HCT116 (cell line): ENCODE measurements around the gene SCGB1C2. TPM values are rescaled to one million over a fixed set of nuclear protein-coding genes. Genes with fewer than 3 reads are reported as not detected.

Experiments
- ATAC-seq: fragments of 200-7000 bp; cut with Tn5 transposase; 2 replicates; pipeline ENCODE4 v1.9.1; 2020; ENCODE audit warnings: mild to moderate bottlenecking, moderate library complexity
- BruUV-seq: library from RNA; stranded (reverse); fragments of 400-500 nt; replicated peaks from 2 replicates; lab custom pipeline; 2021; lab: Mats Ljungman, UMichigan
- CTCF ChIA-PET: fragments of 300-600 bp; sonication (Branson Sonifier 250); formaldehyde crosslinking; loops from one replicate; lab custom pipeline; 2021; ENCODE audit warnings: antibody characterized with exemption; lab: Charles Lee
- POLR2A ChIA-PET: fragments of 300-600, 350-600 bp; sonication (Branson Sonifier 250); formaldehyde crosslinking; loops from one replicate; lab custom pipeline; 2021; ENCODE audit warnings: antibody characterized with exemption; lab: Charles Lee
- RAD21 ChIA-PET, 2 experiments: fragments of 300-600 bp; sonication (Branson Sonifier 250); formaldehyde crosslinking; loops; one replicate each; lab custom pipeline; 2023; ENCODE audit warnings: low total read pairs in 2 of 2; ENCODE audit not compliant: uncharacterized antibody in 2 of 2, unreplicated experiment in 2 of 2, low non-redundant PET in 1 of 2; lab: Charles Lee
- DNase-seq: peaks from one replicate; pipeline ENCODE4 v3.0.0-alpha.2; 2010; ENCODE audit warnings: low read depth, low spot score
- H2AFZ ChIP-seq: fragments of 200-600 bp; shearing (Covaris generic), sonication (generic); 2 replicates; pipeline ENCODE4 v1.6.1; 2017; ENCODE audit warnings: low read depth, mixed run types, mixed read lengths, antibody characterized with exemption, low read length; ENCODE audit not compliant: poor library complexity, severe bottlenecking
- H3K27ac ChIP-seq: 2 replicates; pipeline ENCODE4 v1.5.1; 2012; ENCODE audit warnings: low read depth, low read length
- H3K27me3 ChIP-seq: fragments of 200-600 bp; sonication (generic); 2 replicates; pipeline ENCODE4 v1.6.1; 2016; ENCODE audit warnings: mixed run types, low read length, mixed read lengths; ENCODE audit not compliant: insufficient read depth
- H3K36me3 ChIP-seq, 2 experiments: fragments of 200-500 bp in 1 of 2; fragments of 200-600 bp in 1 of 2; sonication (Bioruptor generic) in 1 of 2; sonication (generic) in 1 of 2; 2 replicates each; pipeline versions ENCODE4 v1.5.1 to v1.6.1; 2014 to 2016; ENCODE audit warnings: low read length in 2 of 2, inconsistent platforms in 1 of 2, mixed read lengths in 1 of 2, mixed run types in 1 of 2; ENCODE audit not compliant: insufficient read depth in 2 of 2, control insufficient read depth in 1 of 2
- H3K4me1 ChIP-seq, 2 experiments: fragments of 200-600 bp in 1 of 2; sonication (generic) in 1 of 2; 2 replicates each; pipeline versions ENCODE4 v1.5.1 to v1.6.1; 2012 to 2017; ENCODE audit warnings: low read length in 2 of 2, inconsistent platforms in 1 of 2, mild to moderate bottlenecking in 1 of 2, mixed read lengths in 1 of 2, mixed run types in 1 of 2, moderate library complexity in 1 of 2; ENCODE audit not compliant: insufficient read depth in 2 of 2, control insufficient read depth in 1 of 2
- H3K4me2 ChIP-seq: fragments of 200-600 bp; sonication (generic); 2 replicates; pipeline ENCODE4 v1.6.1; 2017; ENCODE audit warnings: mixed run types, low read length, mixed read lengths
- H3K4me3 ChIP-seq, 2 experiments: fragments of 200-600 bp in 1 of 2; sonication (generic) in 1 of 2; replicated peaks in 1 of 2; 2 replicates each; pipeline ENCODE4 v1.5.1; 2011 to 2016; ENCODE audit warnings: low read length in 2 of 2, control low read depth in 1 of 2, low read depth in 1 of 2, mild to moderate bottlenecking in 1 of 2, mixed read lengths in 1 of 2, mixed run types in 1 of 2
- H3K79me2 ChIP-seq: fragments of 200-600 bp; sonication (generic); 2 replicates; pipeline ENCODE4 v1.6.1; 2017; ENCODE audit warnings: mild to moderate bottlenecking, mixed run types, low read length, moderate library complexity, mixed read lengths; ENCODE audit not compliant: insufficient read depth
- H3K9ac ChIP-seq: fragments of 200-600 bp; sonication (generic); 2 replicates; pipeline ENCODE4 v1.6.1; 2016; ENCODE audit warnings: low read length, mixed read lengths
- H3K9me2 ChIP-seq: fragments of 200-600 bp; sonication (generic), shearing (Covaris generic); 2 replicates; pipeline ENCODE4 v1.6.1; 2017; ENCODE audit warnings: mixed run types, mild to moderate bottlenecking, moderate library complexity; ENCODE audit not compliant: insufficient read depth
- H3K9me3 ChIP-seq, 2 experiments: fragments of 200-500 bp in 1 of 2; fragments of 200-600 bp in 1 of 2; sonication (Bioruptor generic) in 1 of 2; sonication (generic) in 1 of 2; 2 replicates each; pipeline ENCODE4 v1.6.1; 2014 to 2017; ENCODE audit warnings: low read length in 2 of 2, mixed read lengths in 2 of 2, inconsistent platforms in 1 of 2, low read depth in 1 of 2, mild to moderate bottlenecking in 1 of 2, mixed run types in 1 of 2, moderate library complexity in 1 of 2; ENCODE audit not compliant: control insufficient read depth in 1 of 2, insufficient read depth in 1 of 2
- H4K20me1 ChIP-seq: fragments of 200-600 bp; sonication (generic), shearing (Covaris generic); 2 replicates; pipeline ENCODE4 v1.6.1; 2017; ENCODE audit warnings: mixed run types, mild to moderate bottlenecking, moderate library complexity; ENCODE audit not compliant: insufficient read depth
- ATF3 ChIP-seq: IDR thresholded peaks from 2 replicates; pipeline ENCODE4 v1.6.1; 2012
- CBX3 ChIP-seq: IDR thresholded peaks from 2 replicates; pipeline ENCODE4 v1.6.1; 2012; ENCODE audit warnings: low read depth
- CEBPB ChIP-seq: IDR thresholded peaks from 2 replicates; pipeline ENCODE4 v1.6.1; 2012; ENCODE audit warnings: low read depth
- CTCF ChIP-seq, 3 experiments: fragments of 200-600 bp in 1 of 3; sonication (generic) in 1 of 3; IDR thresholded peaks in 2 of 3; conservative IDR thresholded peaks in 1 of 3; 2 replicates each; pipeline ENCODE4 v1.5.1; 2012 to 2017; ENCODE audit warnings: low read depth in 2 of 3, low read length in 2 of 3, antibody characterized with exemption in 1 of 3, borderline replicate concordance in 1 of 3, control low read depth in 1 of 3, mild to moderate bottlenecking in 1 of 3, mixed read lengths in 1 of 3, mixed run types in 1 of 3, moderate library complexity in 1 of 3; ENCODE audit not compliant: insufficient read depth in 1 of 3
- EZH2 ChIP-seq: fragments of 200-600 bp; sonication (generic); IDR thresholded peaks from 2 replicates; pipeline ENCODE4 v1.6.1; 2017; ENCODE audit warnings: antibody characterized with exemption, mixed run types
- EZH2phosphoT487 ChIP-seq: fragments of 200-600 bp; IDR thresholded peaks from 2 replicates; pipeline ENCODE4 v1.6.1; 2018; ENCODE audit warnings: antibody characterized with exemption, borderline replicate concordance
- FOSL1 ChIP-seq: IDR thresholded peaks from 2 replicates; pipeline ENCODE4 v1.6.1; 2012; ENCODE audit warnings: low read depth
- MAX ChIP-seq: IDR thresholded peaks from 2 replicates; pipeline ENCODE4 v1.6.1; 2012
- POLR2A ChIP-seq: IDR thresholded peaks from 2 replicates; pipeline ENCODE4 v1.7.0; 2011; ENCODE audit warnings: borderline replicate concordance; ENCODE audit not compliant: insufficient read depth, insufficient read length; ENCODE audit errors: extremely low read depth
- POLR2AphosphoS5 ChIP-seq: IDR thresholded peaks from 2 replicates; pipeline ENCODE4 v1.6.1; 2011; ENCODE audit warnings: mild to moderate bottlenecking, low read depth, low read length, moderate library complexity
- REST ChIP-seq: IDR thresholded peaks from 2 replicates; pipeline ENCODE4 v1.6.1; 2012; ENCODE audit warnings: low read depth
- SIN3A ChIP-seq: IDR thresholded peaks from 2 replicates; pipeline ENCODE4 v1.6.1; 2012; ENCODE audit warnings: low read depth
- SP1 ChIP-seq: IDR thresholded peaks from 2 replicates; pipeline ENCODE4 v1.6.1; 2012; ENCODE audit warnings: low read depth
- SRF ChIP-seq: IDR thresholded peaks from 2 replicates; pipeline ENCODE4 v1.6.1; 2012; ENCODE audit warnings: low read depth
- YY1 ChIP-seq: IDR thresholded peaks from 2 replicates; pipeline ENCODE4 v1.6.1; 2011; ENCODE audit warnings: low read length, low read depth, moderate library complexity, mild to moderate bottlenecking; ENCODE audit not compliant: insufficient replicate concordance; ENCODE audit errors: extremely low read depth
- ZFX ChIP-seq: fragments of 450-650 bp; IDR thresholded peaks from 2 replicates; pipeline ENCODE4 v1.6.1; 2017
- ZNF274 ChIP-seq: fragments of 200-500 bp; sonication (Bioruptor generic); IDR thresholded peaks from 2 replicates; pipeline ENCODE4 v1.6.1; 2014; ENCODE audit warnings: mild to moderate bottlenecking, low read depth, low read length, inconsistent platforms
- intact Hi-C: fragments of 100-400 bp; cut with micrococcal nuclease; formaldehyde crosslinking; loops from 2 replicates; pipeline ENCODE4 v1.10.0; 2022
- total RNA-seq: library from RNA; stranded (reverse); gene quantifications from one replicate; pipeline ENCODE4 v1.2.1, GENCODE V29; 2021; ENCODE audit not compliant: unreplicated experiment

Gene SCGB1C2
- total RNA-seq, 1 experiment from 2014 or later = not detected

GRCh38 chr17:156094-156621, 18.8 kb downstream of the SCGB1C2 start:
- ChIA-PET POLR2A (no interaction called here), CTCF (no interaction called here), RAD21 (no interaction called here)
- Histone ChIP-seq H3K27me3 (no peaks in the 10 kb centered on the region), H4K20me1 (no peaks in the 10 kb centered on the region), H3K79me2 (no peaks in the 10 kb centered on the region), H3K4me1 (no peaks in the 10 kb centered on the region; a peak in 1 of 4 replicates), H3K9ac (no peak overlapping the region), H3K9me2 (no peaks in the 10 kb centered on the region), H3K9me3 (no peaks in the 10 kb centered on the region), H3K27ac (no peak overlapping the region), H3K4me2 (no peak overlapping the region), H3K36me3 (peaks cover 0 to 2% of the 10 kb centered on the region in 2 experiments; a peak in 1 of 4 replicates), H3K4me3 (no peak overlapping the region), H2AFZ (no peak overlapping the region)
- DNase-seq (no peak), ATAC-seq (no peak)
- TF ChIP-seq ATF3 = no peak
- BruUV-seq = no TSS peak
- intact Hi-C loops = no loop called here

- Histone ChIP-seq H3K9ac (no peak overlapping the region), H3K9me2 (no peaks in the 10 kb centered on the region), H3K27me3 (no peaks in the 10 kb centered on the region), H3K79me2 (no peaks in the 10 kb centered on the region), H3K27ac (no peak overlapping the region), H3K9me3 (no peaks in the 10 kb centered on the region), H3K4me1 (no peaks in the 10 kb centered on the region; a peak in 1 of 4 replicates), H3K4me2 (no peak overlapping the region), H3K36me3 (peaks cover 0 to 2% of the 10 kb centered on the region in 2 experiments; a peak in 1 of 4 replicates), H4K20me1 (no peaks in the 10 kb centered on the region), H3K4me3 (no peak overlapping the region), H2AFZ (no peak overlapping the region)
- ChIA-PET POLR2A (no interaction called here), CTCF (no interaction called here), RAD21 (no interaction called here)
- no TSS peak for BruUV-seq
- intact Hi-C loops = no loop called here
- ATAC-seq = no peak
- no peak for DNase-seq
- no peak for TF ChIP-seq SIN3A
- TF ChIP-seq FOSL1 = no peak
- TF ChIP-seq SRF = no peak
- no peak for TF ChIP-seq ZFX
- no peak for TF ChIP-seq YY1
- TF ChIP-seq REST = no peak
- no peak for TF ChIP-seq ZNF274
- TF ChIP-seq SP1 = no peak
- no peak for TF ChIP-seq MAX
- no peak for TF ChIP-seq EZH2phosphoT487
- TF ChIP-seq EZH2 = no peak
- no peak for TF ChIP-seq POLR2A
- TF ChIP-seq CEBPB = no peak
- TF ChIP-seq POLR2AphosphoS5 = no peak
- TF ChIP-seq CTCF (IDR thresholded peaks at IDR 0.05 in 2 of 3, conservative IDR thresholded peaks at IDR 0.05 in 1 of 3; ENCODE audit: borderline replicate concordance in 1 of 3, insufficient read depth in 1 of 3, low read depth in 2 of 3, low read length in 2 of 3) = no peak
- no peak for TF ChIP-seq CBX3
Measured at GRCh38 chr17:156946-157345, 19.6 kb downstream of the SCGB1C2 start.
